Hematopoietic multipotent progenitor cell treated with erythropoietin and hydrocortisone succinate and interleukin-3 and kit ligand, for 17 days (in vitro differentiated cells): ENCODE results near the gene FAM210A.
"Not testable (repeated sequence)": the region's sequence is repeated elsewhere in the genome, so short reads cannot be mapped to it uniquely, and the experiment has no call there.

Source experiments
- DNase-seq: peaks from one replicate; pipeline ENCODE4 v3.0.0-alpha.2; 2015; ENCODE audit warnings: low spot score

Gene FAM210A, protein sequence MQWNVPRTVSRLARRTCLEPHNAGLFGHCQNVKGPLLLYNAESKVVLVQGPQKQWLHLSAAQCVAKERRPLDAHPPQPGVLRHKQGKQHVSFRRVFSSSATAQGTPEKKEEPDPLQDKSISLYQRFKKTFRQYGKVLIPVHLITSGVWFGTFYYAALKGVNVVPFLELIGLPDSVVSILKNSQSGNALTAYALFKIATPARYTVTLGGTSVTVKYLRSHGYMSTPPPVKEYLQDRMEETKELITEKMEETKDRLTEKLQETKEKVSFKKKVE

DNA sequence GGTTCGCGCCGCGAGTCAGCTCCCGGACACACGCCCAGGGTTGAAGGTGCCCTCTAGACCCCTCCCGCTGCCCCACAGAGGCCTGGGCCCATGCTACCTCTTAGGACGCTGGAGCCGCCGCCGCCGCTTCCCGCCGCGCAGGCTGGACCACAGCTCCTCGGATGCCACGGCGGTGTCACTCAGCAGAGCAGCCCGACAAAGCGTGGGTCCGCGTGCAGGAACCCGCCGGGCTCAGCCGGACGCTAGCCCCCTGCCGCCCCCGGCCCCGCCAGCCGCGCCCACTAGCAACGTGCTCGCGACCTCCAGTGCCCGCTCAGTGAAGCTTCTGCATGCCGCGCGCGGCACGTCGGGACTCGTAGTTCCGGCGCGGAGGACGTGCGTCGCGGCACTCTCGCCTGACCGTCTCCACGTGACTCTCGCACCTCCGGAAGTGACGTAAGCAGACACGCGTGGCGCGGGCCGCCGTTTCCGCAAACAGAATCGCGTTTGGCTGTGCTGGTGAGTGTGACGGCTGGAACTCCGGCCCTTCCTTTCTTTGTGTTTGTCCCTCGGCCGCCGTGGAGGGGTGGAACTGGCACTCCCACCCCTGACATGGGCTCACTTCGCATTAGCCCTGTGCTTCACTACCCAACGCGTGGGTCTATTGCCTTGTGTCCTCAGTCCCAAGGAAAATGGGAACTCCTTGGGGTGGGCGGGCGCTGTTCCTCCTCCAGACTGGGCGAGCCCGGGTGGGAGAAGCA is at the start of gene FAM210A, which contains the start of gene RNMT:
FAM210A (minus strand) TSS at position 327 of the 740 bp plus-strand sequence. CDS start 44,481 bp downstream, outside the sequence.
RNMT (plus strand) TSS at position 442 of the 740 bp plus-strand sequence. CDS start 4,845 bp downstream, outside the sequence.
- peak; percentile 95 for DNase-seq

DNA sequence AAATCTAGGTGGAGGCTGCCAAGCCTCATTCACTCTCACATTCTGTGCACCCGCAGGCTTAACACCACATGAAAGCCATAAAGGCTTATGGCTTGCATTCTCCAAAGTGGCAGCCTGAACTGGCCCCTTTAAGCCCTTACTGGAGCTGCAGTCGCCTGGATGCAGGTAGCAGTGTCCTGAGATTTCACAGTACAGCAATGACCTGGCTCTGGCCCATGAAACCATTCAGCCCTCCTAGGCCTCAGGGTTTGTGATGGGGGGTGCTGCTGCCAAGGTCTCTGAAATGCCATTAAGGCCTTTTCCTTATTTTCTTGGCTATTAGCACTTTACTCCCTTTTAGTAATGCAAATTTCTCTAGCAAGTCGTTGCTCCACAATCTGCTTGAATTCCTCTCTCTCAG is 48.7 kb upstream of the FAM210A start:
- DNase-seq = no peak

DNA sequence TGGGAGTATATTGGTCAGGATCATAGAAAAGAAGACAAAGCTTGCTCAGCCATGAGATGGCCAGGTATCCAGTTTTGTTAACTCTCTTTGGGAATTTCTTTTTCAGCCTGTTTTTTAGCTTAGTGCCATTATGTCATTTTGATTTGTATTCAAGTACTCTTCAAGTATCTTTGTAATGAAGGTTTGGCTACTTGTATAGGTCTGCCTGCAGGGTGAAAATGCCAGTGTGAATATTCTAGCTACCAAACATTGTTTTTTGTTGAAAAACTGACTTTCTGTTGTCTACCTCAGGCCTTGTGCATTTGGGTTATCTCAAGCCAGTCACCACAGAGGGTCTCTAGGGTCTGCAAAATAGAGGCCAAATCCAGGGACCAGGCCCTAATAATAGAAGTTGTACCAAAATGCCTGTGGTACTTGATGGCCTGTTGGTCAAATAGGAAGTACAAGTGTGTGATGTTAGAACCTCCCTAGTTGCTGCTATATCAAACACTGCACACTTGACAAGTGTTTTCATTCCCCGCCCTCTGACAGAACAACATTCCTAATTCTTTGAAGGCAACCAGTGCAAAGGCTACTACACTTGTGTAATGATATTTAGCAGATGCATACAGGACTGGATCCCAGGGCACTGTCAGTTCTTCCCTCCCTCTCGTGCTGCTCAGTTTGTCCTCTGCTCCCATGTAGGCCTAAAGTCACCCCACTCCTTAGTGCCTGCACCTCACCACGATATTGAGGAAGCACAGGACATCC is 36.5 kb upstream of the FAM210A start:
- DNase-seq = no peak

DNA sequence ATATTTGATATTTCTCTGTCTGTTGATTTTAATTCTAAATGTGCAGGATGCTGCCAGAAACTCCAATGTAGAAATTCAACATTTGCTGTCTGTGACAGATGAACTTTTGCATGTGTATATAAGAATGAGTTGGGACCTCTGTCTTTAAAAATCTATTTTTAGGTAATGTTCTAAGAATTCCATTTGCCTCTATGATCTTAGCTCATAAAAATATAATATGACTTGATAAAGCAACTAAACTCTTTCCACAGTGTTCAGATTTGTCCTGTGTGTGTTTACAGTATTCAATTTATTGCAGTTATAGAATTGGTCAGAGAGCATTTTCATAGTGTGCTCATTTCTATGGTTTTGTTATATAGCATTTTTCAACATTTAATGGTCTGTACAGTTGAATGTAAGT is 33.7 kb upstream of the FAM210A start:
- no peak for DNase-seq

DNA sequence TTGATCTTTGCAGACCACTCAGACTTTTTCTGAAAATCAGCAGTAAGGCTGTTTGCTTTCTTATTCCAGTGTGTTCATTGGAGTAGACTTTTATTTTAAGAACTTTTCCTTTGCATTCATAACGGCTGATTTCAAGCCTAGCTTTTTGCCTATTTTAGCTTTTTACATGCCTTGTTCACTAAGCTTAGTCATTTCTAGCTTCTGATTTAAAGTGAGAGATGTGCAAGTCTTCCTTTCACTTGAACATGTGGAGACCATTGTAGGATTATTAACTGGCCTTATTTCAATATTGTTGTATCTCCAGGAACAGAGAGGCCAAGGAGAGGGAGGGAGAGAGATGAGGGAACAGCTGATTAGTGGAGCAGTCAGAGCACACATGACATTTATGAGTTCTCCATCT is 32.3 kb upstream of the FAM210A start:
- DNase-seq = no peak

DNA sequence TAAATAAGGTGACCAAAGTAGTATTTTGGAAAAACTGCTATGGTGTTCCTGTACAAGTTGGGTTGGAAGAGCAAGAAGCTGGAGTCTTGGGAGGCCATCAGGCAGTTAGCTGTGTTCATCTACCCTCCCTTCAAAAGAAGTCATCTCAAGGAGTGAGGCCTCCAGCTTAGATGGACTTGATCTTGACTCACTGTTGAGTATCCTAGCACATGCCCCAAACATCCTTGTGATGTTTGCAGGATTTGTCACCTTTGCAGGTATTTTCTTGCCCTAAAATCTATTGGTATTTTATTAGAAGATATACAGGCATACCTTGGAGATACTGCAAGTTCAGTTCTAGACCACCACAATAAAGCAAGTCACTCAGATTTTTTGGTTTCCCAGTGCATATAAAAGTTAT is 30.3 kb upstream of the FAM210A start:
- DNase-seq = no peak

DNA sequence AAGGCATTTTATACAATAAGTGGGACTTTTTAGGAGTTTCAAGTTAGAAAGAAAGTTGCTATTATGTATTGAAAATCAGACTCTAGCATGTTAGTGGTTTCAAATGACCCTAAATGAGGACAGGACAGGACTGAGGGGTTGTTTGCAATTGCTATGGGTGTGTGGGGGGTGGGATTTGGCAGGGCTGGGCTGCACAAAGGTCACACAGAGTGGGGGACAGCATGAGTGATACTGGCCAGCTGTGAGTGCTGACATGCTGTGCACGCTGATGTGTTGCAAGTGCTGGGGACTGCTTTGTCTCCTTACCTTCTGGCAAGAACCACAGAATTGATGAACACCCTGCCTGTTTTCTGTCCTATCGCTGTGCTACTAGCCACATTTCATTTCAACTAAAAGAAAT is 29.9 kb upstream of the FAM210A start:
- no peak for DNase-seq

DNA sequence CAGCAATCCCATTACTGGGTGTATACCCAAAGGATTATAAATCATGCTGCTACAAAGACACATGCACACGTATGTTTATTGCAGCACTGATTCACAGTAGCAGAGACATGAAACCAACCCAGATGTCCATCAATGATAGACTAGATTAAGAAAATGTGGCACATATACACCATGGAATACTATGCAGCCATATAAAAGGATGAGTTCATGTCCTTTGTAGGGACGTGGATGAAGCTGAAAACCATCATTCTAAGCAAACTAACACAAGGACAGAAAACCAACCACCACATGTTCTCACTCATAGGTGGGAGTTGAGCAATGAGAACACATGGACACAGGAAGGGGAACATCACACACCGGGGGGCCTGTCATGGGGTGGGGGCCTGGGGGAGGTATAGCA is 25.2 kb upstream of the FAM210A start:
- DNase-seq = not testable (repeated sequence)

DNA sequence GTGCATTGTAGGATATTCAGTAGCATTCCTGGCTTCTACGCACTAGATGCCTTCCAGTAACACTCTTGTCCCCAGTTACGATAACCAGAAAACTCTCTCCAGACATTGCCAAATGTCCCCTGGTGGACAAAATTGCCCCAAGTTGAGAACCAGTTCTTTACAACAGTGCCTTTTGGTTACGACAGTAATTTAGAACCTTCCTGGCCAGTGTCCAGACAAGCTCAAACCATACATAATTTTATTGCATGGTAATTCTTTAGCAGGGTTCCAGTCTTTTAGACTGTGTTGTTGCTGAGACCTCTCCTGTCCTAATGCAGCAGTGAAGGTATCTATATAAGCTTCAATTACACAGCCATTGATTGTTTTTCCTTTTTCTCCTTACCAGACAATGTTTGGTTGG is 20.3 kb upstream of the FAM210A start:
- no peak for DNase-seq

DNA sequence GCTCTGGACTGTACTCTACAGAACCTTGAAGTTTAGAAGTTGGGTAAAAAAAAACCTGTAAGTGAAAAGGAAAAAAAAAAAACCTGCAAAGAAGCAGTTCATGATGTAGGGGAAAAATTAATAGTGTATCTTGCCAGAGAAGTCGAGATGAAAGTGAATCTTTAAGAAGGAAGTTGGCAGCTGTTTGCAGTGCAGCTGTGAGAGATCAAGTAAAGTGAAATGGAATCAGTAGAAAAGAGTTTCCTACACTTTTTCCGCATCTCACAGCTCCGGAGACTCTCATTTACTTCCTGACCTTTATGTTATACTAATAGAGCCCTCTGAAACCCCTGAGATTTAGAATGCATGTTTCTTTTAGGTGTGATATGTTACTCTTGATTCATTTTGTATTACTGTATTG is 19.3 kb upstream of the FAM210A start:
- DNase-seq = no peak

DNA sequence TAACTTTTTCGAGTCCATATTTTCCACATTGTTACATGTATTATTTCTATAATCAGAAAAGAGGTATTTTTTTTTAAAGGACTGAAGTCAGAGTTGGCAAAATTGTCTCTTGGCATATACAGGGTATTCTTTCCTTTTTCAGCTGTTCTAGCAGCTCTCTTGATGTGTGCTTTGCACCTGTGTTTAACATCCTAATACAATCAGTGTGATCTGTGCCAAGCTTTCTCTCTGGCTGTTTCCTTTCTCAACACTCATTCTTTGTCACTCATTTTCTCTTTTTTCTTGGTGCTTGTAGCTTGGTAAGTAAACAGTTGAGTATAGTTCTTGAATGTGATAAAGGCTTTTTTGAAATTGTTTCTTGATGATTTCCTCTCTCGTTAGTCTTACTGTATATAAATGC is 9.3 kb upstream of the FAM210A start:
- no peak for DNase-seq

DNA sequence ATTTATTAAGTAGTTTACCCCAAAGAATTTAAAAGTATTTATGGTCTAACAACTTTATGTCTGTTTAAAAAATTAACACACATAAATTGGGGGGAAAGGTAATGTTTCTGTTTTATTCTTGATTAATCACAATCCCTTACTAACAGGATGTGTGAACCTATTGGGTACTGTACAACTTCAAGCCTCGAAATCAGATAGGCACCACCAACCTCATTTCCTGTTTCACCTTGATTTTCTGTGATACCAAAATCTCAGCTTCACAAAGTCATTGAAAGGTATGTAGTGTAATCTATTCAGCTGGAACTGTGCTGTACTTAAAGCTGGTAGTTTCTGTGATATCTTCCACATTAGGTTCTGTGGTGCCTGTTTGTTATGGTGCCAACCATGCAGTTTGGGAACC is 4.1 kb upstream of the FAM210A start:
- DNase-seq = no peak

DNA sequence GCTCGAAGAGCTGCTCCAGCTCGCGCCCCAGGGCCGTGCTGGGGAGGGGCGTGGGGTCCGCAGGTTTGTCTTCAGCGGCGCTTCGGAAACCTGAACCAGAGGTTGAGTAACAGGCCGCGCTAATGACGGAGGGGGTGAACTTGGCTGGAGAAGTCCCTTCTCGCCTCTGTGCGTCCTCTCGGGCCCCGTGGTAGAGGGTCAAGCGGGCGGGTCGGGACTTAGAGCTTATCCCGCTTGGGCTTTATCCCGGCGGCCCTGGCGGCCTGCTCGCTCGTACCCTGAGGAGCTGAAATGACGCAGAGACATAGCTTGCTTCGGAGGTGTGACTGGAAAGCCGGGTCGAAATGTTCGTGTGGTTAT is 594 bp upstream of the FAM210A start:
- DNase-seq = peak; percentile 40

DNA sequence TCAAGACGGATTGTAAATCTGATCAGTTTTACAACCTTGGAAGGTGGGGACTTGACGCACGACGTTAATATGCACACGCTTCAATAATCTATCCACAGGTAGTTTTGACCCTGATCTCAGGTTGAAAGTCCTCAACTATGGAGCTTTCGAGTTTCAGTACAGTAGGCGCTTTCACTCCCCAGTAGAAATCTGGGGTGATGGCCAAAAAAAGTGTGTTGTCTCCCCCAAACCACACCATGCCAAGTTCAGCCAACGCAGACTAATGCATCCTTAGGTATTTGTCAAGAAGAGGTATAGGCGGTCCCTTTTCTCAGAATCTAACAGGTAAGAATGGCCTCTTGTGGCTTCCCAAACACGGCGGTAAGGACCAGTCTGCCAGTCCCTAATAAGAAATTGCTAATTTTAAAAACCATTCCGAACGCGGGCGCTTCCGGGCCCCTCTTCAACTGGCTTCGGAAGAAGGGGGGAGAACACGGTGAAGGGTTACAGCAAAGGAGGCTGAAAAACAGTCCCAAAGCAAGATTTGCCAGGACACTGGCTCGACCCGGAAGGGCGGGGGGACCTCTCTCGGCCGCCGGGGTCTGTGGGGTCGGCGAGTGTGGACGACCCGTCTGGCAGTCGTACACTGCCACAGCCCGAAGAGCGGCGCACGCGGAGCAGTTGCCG is 659 bp downstream of the FAM210A start:
- DNase-seq = peak; percentile 27

DNA sequence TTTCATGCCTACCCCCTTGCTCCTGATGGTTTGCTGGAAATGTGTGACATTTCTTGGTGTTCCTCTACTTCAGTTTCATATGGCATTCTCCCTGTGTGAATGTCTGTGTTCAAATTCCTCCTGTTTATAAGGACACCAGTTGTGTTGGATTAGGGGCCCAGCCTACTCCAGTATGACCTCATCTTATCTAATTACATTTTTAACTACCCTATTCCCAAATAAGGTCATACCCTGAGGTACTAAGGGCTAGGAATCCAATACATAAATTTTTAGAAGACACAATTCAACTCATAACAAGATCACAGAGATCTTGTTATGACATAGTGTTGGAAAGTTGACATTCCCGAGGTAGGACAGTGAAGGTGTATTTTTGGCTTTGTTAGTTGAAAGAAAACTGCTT is 5.5 kb downstream of the FAM210A start:
- DNase-seq = no peak

DNA sequence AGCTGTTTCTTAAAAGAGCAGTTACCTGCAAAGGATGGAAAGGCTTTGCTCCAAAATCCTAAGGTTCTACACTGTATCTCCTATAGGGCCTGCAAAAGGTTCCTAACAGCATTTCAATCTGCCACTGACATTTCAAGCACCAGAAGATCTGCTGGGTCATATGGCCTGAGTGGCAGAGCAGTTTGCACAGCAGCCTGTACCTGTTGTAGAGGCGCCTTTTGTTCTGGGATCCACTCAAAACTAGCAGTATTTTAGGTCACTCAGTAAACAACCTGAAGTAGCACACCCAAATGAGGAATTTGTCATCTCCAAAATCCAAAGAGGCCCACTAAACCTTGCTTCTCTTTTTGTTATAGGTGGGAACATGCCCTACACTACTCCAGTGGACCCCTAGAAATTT is 6.2 kb downstream of the FAM210A start:
- DNase-seq = no peak

DNA sequence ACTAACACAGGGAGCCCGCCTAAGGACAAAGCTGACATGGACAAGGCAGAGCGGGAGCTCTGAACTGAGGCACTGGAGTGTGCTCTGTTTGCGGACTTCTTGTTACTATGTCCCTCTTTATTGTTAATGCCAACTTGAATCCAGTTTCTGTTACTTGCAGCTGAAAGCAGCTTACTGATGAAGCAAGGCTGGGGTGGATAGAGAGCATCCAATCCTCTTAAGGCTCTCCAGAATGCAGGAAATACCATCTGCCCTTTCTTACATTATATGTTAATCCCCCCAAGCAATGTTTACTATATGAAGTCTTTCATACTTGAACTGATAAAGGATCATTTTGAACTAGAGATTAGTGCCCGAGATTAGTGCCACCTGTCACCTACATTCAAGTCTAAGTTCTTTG is 9.4 kb downstream of the FAM210A start:
- no peak for DNase-seq

DNA sequence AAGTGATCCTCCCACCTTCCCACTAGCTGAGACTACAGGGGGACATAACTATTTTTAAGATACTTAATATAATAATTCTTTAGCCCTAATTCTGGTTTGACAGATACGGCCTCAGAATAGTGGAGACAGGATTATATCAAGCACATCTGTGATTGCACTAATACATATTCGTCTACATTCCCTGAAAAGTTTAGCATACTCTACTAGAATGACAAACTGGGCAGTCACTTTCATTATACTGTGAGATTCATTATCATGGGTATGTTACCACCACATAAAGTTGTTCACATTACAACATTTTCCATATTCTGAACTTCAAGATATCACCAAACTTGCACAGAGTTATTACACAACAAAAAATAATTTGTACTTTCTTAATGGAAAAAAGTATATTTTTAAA is 11.0 kb downstream of the FAM210A start:
- no peak for DNase-seq

DNA sequence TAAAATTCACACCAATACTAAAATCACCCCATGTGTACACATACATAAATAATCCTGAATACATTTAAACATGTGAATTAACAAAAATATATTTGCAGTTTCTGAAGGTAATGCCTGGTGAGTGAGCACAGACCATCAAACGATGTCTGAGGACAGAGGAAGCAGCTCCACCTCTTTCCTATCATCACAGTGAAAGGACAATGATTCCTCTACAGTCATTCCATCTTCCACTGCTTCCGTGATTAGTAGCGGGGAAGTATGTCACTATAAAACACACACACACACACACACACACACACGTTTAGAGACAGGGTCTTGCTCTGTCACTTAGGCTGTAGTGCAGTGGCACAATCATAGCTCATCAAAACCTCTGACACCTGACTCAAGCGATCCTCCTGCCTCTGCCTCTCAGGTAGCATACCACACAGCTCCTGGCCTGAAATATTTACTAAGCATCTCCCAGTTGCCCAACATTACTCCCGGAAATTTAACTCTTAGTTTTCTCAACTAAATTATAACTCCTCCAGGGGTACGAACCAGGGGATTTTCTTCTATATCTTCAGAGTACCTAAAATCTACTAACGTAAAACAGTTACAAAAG is 12.8 kb downstream of the FAM210A start:
- no peak for DNase-seq

DNA sequence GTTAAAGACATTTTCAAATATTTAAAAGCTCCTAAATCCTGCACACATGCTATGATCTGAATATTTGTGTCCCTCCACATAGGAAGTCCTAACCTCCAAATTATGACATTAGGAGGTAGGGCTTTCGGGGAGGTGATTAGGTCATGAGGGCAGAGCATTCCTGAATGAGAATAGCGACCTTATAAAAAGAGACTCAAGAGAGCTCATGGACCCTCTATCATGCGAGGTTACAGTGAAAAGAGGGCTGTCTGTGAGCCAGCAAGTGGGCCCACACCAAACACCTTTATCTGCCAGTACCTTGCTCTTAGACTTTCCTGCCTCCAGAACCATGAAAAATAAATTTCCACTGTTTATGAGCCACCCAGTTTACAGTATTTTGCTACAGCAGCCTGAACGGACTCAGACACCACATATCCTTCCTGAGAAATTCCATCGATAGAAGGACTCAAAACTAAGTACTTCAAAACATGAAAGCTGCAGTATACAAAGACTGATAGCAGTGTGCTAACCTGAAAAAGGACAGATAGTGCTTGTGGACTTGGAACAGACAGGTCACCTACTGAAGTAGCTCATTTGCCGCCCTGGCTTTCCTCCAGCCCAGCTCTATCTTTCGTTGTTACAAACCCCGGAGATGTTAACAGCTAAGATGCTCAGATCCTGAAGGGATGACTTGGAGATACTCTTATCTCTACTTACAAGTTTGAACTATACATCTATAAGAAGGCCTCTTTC is 13.8 kb downstream of the FAM210A start:
- no peak for DNase-seq

DNA sequence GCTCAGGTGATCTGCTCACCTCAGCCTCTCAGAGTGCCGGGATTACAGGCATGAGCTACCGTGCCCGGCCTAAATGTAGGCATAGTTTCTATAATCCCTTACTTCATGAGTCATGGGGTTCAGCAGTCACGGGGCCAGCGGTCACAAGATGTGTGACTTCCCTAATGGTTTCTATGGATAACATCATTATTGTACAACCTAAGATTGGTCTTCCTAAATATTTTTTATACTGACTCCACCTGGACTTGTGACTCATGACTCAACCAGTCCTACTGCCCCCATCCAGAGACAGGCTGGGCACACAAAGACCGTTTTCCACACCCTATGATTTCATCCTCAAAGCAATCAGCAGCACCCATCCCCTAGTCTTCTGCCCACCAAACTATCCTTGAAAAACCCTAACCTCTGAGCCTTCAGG is 15.9 kb downstream of the FAM210A start:
- DNase-seq = no peak
